Neuronal stem cell (in vitro differentiated cells): Measurements from ENCODE around the gene PROM1. TPM values are rescaled to one million over a fixed set of nuclear protein-coding genes. Genes with fewer than 3 reads are reported as not detected.

Experiments
- DNase-seq: peaks from one replicate; pipeline ENCODE4 v3.0.0-alpha.2; 2013; ENCODE audit warnings: low spot score
- H2AFZ ChIP-seq: one replicate; pipeline ENCODE4 v1.6.1; 2013; ENCODE audit warnings: mild to moderate bottlenecking, low read length, inconsistent platforms
- H2AK5ac ChIP-seq: 2 replicates; pipeline ENCODE4 v1.6.1; 2013; ENCODE audit warnings: low read depth, mild to moderate bottlenecking, inconsistent platforms, low read length, moderate library complexity, mixed read lengths
- H2BK120ac ChIP-seq: 2 replicates; pipeline ENCODE4 v1.6.1; 2013; ENCODE audit warnings: low read depth, mild to moderate bottlenecking, inconsistent platforms, low read length, moderate library complexity, mixed read lengths
- H2BK12ac ChIP-seq: one replicate; pipeline ENCODE4 v1.6.1; 2013; ENCODE audit warnings: low read length, inconsistent platforms
- H2BK15ac ChIP-seq: 2 replicates; pipeline ENCODE4 v1.6.1; 2013; ENCODE audit warnings: mild to moderate bottlenecking, low read length, inconsistent platforms, mixed read lengths
- H2BK5ac ChIP-seq: one replicate; pipeline ENCODE4 v1.6.1; 2013; ENCODE audit warnings: inconsistent platforms, mild to moderate bottlenecking, low read length, moderate library complexity
- H3K14ac ChIP-seq: one replicate; pipeline ENCODE4 v1.6.1; 2013; ENCODE audit warnings: low read length, inconsistent platforms
- H3K18ac ChIP-seq: 2 replicates; pipeline ENCODE4 v1.6.1; 2013; ENCODE audit warnings: low read length, inconsistent platforms
- H3K23ac ChIP-seq: 2 replicates; pipeline ENCODE4 v1.6.1; 2013; ENCODE audit warnings: low read depth, mild to moderate bottlenecking, mixed read lengths, low read length, inconsistent platforms; ENCODE audit not compliant: poor library complexity
- H3K27ac ChIP-seq: replicated peaks from 3 replicates; pipeline ENCODE4 v1.5.1; 2013; ENCODE audit warnings: low read length, inconsistent platforms
- H3K27me3 ChIP-seq, 3 experiments: 2 replicates each; pipeline ENCODE4 v1.6.1; 2013; ENCODE audit warnings: low read length in 3 of 3, mild to moderate bottlenecking in 2 of 3, inconsistent platforms in 1 of 3, low read depth in 1 of 3, mixed read lengths in 1 of 3, moderate library complexity in 1 of 3; ENCODE audit not compliant: control insufficient read depth in 3 of 3, insufficient read depth in 3 of 3
- H3K36me3 ChIP-seq, 2 donors: replicated peaks in 1 of 2; 2 replicates each; pipeline ENCODE4 v1.6.1; 2013; ENCODE audit warnings: low read length in 2 of 2; ENCODE audit not compliant: control insufficient read depth in 2 of 2, insufficient read depth in 2 of 2
- H3K4ac ChIP-seq: 2 replicates; pipeline ENCODE4 v1.6.1; 2013; ENCODE audit warnings: inconsistent platforms, mild to moderate bottlenecking, low read length, moderate library complexity
- H3K4me1 ChIP-seq, 2 donors: 1 replicate in 1 of 2; 2 replicates in 1 of 2; pipeline ENCODE4 v1.6.1; 2013; ENCODE audit warnings: low read length in 2 of 2, low read depth in 1 of 2; ENCODE audit not compliant: control insufficient read depth in 2 of 2, insufficient read depth in 1 of 2
- H3K4me2 ChIP-seq: one replicate; pipeline ENCODE4 v1.6.1; 2013; ENCODE audit warnings: mild to moderate bottlenecking, low read length, inconsistent platforms; ENCODE audit not compliant: insufficient read depth, poor library complexity, severe bottlenecking
- H3K4me3 ChIP-seq, 2 donors: 2 replicates each; pipeline ENCODE4 v1.5.1; 2013; ENCODE audit warnings: low read length in 2 of 2, mild to moderate bottlenecking in 2 of 2, inconsistent platforms in 1 of 2, moderate library complexity in 1 of 2
- H3K79me1 ChIP-seq: one replicate; pipeline ENCODE4 v1.6.1; 2013; ENCODE audit warnings: low read depth, mild to moderate bottlenecking, inconsistent platforms, low read length, moderate library complexity
- H3K9ac ChIP-seq: one replicate; pipeline ENCODE4 v1.6.1; 2013; ENCODE audit warnings: mild to moderate bottlenecking, low read depth, low read length, inconsistent platforms; ENCODE audit not compliant: poor library complexity
- H3K9me3 ChIP-seq, 2 donors: replicated peaks in 1 of 2; 2 replicates each; pipeline versions ENCODE3 to v1.6.1; 2013; ENCODE audit warnings: low read length in 2 of 2, mild to moderate bottlenecking in 2 of 2, inconsistent platforms in 1 of 2, low read depth in 1 of 2, mixed read lengths in 1 of 2, moderate library complexity in 1 of 2; ENCODE audit not compliant: control insufficient read depth in 2 of 2, insufficient read depth in 1 of 2
- H4K8ac ChIP-seq: one replicate; pipeline ENCODE4 v1.6.1; 2013; ENCODE audit warnings: low read depth, mild to moderate bottlenecking, inconsistent platforms, low read length, moderate library complexity
- H4K91ac ChIP-seq: one replicate; pipeline ENCODE4 v1.6.1; 2013; ENCODE audit warnings: low read length, low read depth, mild to moderate bottlenecking, inconsistent platforms; ENCODE audit not compliant: poor library complexity
- WGBS, 2 donors: extraction: QIAGEN DNeasy Blood & Tissue Kit; methylation state at CpG; one replicate each; pipeline ENCODE4 v1.1.7; 2013; ENCODE audit warnings: missing lambda C conversion rate in 2 of 2, mixed read lengths in 1 of 2; ENCODE audit not compliant: insufficient read length in 2 of 2, insufficient replicate concordance in 1 of 2; ENCODE audit errors: extremely low coverage in 2 of 2; 5-methylcytosine and 5-hydroxymethylcytosine counted together
- polyA plus RNA-seq, 2 experiments: library from polyadenylated mRNA; stranded (reverse); fragments of 200-250 nt; gene quantifications; one replicate each; pipeline ENCODE4 v1.2.3, GENCODE V29; 2013

Gene PROM1, protein sequence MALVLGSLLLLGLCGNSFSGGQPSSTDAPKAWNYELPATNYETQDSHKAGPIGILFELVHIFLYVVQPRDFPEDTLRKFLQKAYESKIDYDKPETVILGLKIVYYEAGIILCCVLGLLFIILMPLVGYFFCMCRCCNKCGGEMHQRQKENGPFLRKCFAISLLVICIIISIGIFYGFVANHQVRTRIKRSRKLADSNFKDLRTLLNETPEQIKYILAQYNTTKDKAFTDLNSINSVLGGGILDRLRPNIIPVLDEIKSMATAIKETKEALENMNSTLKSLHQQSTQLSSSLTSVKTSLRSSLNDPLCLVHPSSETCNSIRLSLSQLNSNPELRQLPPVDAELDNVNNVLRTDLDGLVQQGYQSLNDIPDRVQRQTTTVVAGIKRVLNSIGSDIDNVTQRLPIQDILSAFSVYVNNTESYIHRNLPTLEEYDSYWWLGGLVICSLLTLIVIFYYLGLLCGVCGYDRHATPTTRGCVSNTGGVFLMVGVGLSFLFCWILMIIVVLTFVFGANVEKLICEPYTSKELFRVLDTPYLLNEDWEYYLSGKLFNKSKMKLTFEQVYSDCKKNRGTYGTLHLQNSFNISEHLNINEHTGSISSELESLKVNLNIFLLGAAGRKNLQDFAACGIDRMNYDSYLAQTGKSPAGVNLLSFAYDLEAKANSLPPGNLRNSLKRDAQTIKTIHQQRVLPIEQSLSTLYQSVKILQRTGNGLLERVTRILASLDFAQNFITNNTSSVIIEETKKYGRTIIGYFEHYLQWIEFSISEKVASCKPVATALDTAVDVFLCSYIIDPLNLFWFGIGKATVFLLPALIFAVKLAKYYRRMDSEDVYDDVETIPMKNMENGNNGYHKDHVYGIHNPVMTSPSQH
- 37.3 TPM for polyA plus RNA-seq (2013, experiment 1 of 2)
- 35.7 TPM for polyA plus RNA-seq (2013, experiment 2 of 2)

DNA sequence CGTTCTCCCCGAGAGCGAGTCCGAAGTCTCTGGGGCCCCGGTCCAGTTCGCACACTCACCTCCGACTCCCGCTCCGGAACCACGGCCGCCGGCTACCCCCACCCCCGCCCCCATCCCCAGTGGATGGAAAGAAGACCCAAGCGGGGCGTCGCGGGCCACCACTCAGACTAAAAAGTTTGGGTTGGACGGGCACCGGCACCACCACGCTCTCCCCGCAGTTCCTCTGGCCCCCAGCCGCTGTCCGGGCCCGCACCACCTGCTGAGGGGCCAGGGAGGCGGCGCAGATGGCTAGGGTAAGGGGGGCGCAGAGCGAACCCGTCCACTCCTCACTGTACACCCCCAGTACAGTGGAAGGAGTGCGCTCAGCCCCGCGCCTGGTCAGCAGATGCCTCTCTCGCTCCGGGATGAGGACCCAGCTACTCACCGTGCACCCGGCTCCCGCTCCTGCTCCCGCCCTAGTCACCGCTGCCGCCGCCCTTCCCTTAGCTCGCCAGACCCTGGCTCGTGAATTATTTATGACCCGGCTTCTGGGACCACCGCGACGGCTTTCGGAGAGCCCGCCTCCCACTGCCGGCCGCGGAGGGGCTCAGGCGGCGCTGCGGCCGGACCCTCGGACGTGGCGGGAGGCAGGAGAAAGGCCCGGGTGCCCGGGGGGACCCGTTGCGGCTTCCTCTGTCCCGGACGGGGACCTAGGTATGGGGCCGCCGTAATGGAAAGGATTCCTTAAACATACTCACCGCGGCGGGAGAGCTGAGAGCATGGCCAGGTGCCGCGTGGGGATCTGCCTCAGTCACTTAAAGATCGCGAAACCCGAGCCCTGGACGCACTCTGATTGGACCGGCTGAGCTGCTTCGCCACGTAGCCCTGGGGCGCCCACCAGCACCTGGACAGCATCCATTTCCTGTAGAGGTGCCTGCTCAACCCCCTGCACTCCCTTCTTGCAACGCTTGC lies at the start of gene PROM1:
Gene PROM1, minus strand, starts transcription at position 783 of the 951 bp plus-strand sequence. CDS start 8,117 bp downstream, outside the sequence.
- Histone ChIP-seq H3K9ac (peak within 1 kb of the TSS; percentile 99), H2AK5ac (peak within 1 kb of the TSS; percentile 91), H3K4me1 (peaks cover 7 to 16% of the 10 kb centered on the region in 2 donors), H4K8ac (peak within 1 kb of the TSS; percentile 87), H3K27ac (peak within 1 kb of the TSS; percentile 74), H3K79me1 (peaks cover 4% of the 10 kb centered on the region), H2AFZ (peak within 1 kb of the TSS; percentile 91), H2BK120ac (peak within 1 kb of the TSS; percentile 76), H3K4me2 (peak within 1 kb of the TSS; percentile 86), H3K4me3 (peak within 1 kb of the TSS; percentile 85 to 96), H3K4ac (peak within 1 kb of the TSS; percentile 95), H4K91ac (peak within 1 kb of the TSS; percentile 56), H3K23ac (peak within 1 kb of the TSS; percentile 86), H3K36me3 (peaks cover 0 to 11% of the 10 kb centered on the region in 2 donors), H3K18ac (peak within 1 kb of the TSS; percentile 99), H2BK15ac (peak within 1 kb of the TSS; percentile 93), H3K9me3 (peaks cover 0 to 1% of the 10 kb centered on the region in 2 donors), H2BK5ac (peak within 1 kb of the TSS; percentile 44), H3K14ac (peak within 1 kb of the TSS; percentile 99), H3K27me3 (peaks cover 0 to 24% (median 8%) of the 10 kb centered on the region in 3 experiments), H2BK12ac (no peak within 1 kb of the TSS)
- peak; percentile 50 for DNase-seq
- WGBS, 2 donors: no CpG with 5 or more reads among the region's 81 CpGs

DNA sequence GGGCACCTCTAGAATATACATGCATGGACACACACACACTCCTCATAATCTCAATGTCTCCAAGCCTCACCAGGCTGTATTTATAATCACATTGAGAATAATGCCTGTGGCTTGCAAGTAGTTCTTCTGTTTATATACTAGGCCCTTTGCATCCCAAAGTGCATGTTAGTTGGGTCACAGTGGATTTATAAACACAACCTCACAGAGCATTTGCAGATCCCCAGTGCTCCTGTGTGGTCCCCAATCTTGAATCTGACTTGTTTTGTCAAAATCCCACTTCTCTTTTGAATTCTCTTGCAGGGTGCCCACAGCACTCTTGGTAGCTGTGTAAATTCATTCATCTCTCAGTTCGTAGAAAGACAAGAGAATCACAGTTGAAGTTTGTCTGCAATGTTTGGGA lies 49.6 kb upstream of the PROM1 start:
- no peak overlapping the region for H3K18ac ChIP-seq

GRCh38 chr4:16131293-16131692 lies 47.5 kb upstream of the PROM1 start:
- Histone ChIP-seq H3K36me3 (no peaks in the 10 kb centered on the region), H3K9ac (no peak overlapping the region)

More for the DNA sequence above, 49.6 kb upstream of the PROM1 start:
- no peaks in the 10 kb centered on the region for H3K79me1 ChIP-seq
- H3K14ac ChIP-seq: no peak overlapping the region
- H3K27me3 ChIP-seq: peaks cover 0 to 16% (median 0%) of the 10 kb centered on the region in 3 experiments
- H4K91ac ChIP-seq: no peak overlapping the region
- H3K4me2 ChIP-seq: no peak overlapping the region
- WGBS, 2 donors: no CpG with 5 or more reads among the region's 1 CpG
- no peak overlapping the region for H4K8ac ChIP-seq
- no peak overlapping the region for H2BK120ac ChIP-seq
- H3K36me3 ChIP-seq: no peaks in the 10 kb centered on the region
- H3K4ac ChIP-seq: no peak overlapping the region
- peaks cover 2 to 3% of the 10 kb centered on the region in 2 donors for H3K9me3 ChIP-seq
- H3K4me1 ChIP-seq: no peaks in the 10 kb centered on the region
- no peak overlapping the region for H2BK15ac ChIP-seq
- no peak overlapping the region for H3K4me3 ChIP-seq
- no peak overlapping the region for H2BK12ac ChIP-seq
- H3K27ac ChIP-seq: no peak overlapping the region
- no peak overlapping the region for H3K23ac ChIP-seq
- no peak for DNase-seq
- no peak overlapping the region for H3K9ac ChIP-seq
- H2BK5ac ChIP-seq: no peak overlapping the region
- H2AFZ ChIP-seq: no peak overlapping the region
- no peak overlapping the region for H2AK5ac ChIP-seq

More at GRCh38 chr4:16131293-16131692, 47.5 kb upstream of the PROM1 start:
- Histone ChIP-seq H4K8ac (no peak overlapping the region), H3K9me3 (peaks cover 2 to 3% of the 10 kb centered on the region in 2 donors), H2BK12ac (no peak overlapping the region), H3K4me2 (no peak overlapping the region), H2AFZ (no peak overlapping the region), H3K27me3 (peaks cover 0 to 27% (median 0%) of the 10 kb centered on the region in 3 experiments), H3K23ac (no peak overlapping the region), H4K91ac (no peak overlapping the region), H3K4me1 (no peaks in the 10 kb centered on the region), H2BK15ac (no peak overlapping the region), H3K4me3 (no peak overlapping the region), H3K79me1 (no peaks in the 10 kb centered on the region), H2BK120ac (no peak overlapping the region), H2BK5ac (no peak overlapping the region), H3K18ac (no peak overlapping the region), H3K27ac (no peak overlapping the region), H3K14ac (no peak overlapping the region), H3K4ac (no peak overlapping the region), H2AK5ac (no peak overlapping the region)
- WGBS, 2 donors: no CpG with 5 or more reads among the region's 1 CpG
- DNase-seq: no peak
